Gastroesophageal sphincter (tissue), 3 donors: ENCODE measurements around the gene THSD7A.

Experiments
- CTCF ChIP-seq, 4 experiments: fragments of 200-600 bp in 2 of 4; fragments of 450-650 bp in 2 of 4; sonication (generic) in 1 of 4; IDR thresholded peaks; one replicate each; pipeline ENCODE4 v1.5.1; 2017 to 2019; ENCODE audit warnings: antibody characterized with exemption in 4 of 4, mild to moderate bottlenecking in 2 of 4, moderate library complexity in 2 of 4
- EP300 ChIP-seq: sonication (generic); formaldehyde crosslinking; IDR thresholded peaks from one replicate; pipeline ENCODE4 v1.6.1; 2017; ENCODE audit warnings: antibody characterized with exemption, mild to moderate bottlenecking
- POLR2A ChIP-seq, 2 donors: fragments of 450-650 bp; IDR thresholded peaks; one replicate each; pipeline ENCODE4 v1.6.1; 2017; ENCODE audit warnings: antibody characterized with exemption in 2 of 2, mild to moderate bottlenecking in 2 of 2, moderate library complexity in 1 of 2
- POLR2AphosphoS5 ChIP-seq: sonication (generic); formaldehyde crosslinking; IDR thresholded peaks from one replicate; pipeline ENCODE4 v1.6.1; 2017; ENCODE audit warnings: antibody characterized with exemption

GRCh38 chr7:11702938-11703337 is 129.1 kb downstream of the THSD7A start:
- TF ChIP-seq EP300 (no peak), POLR2A (IDR thresholded peaks at IDR 0.05) (no peak), POLR2AphosphoS5 (no peak), CTCF (IDR thresholded peaks at IDR 0.05) (no peak)
